DND-41 (cell line): Measurements from ENCODE around the gene GINS2.

Experiments used
- ATAC-seq: fragments of 200-7000 bp; cut with Tn5 transposase; 3 replicates; pipeline ENCODE4 v1.9.1; 2021; ENCODE audit warnings: low read depth; ENCODE audit not compliant: insufficient read depth
- DNase-seq: peaks from one replicate; pipeline ENCODE4 v3.0.0-alpha.2; 2020
- H2AFZ ChIP-seq: 2 replicates; pipeline ENCODE4 v1.6.0; 2012; ENCODE audit warnings: low read depth, low read length
- H3K27ac ChIP-seq: 2 replicates; pipeline ENCODE4 v1.5.1; 2012; ENCODE audit warnings: low read length, inconsistent platforms
- H3K27me3 ChIP-seq: fragments of 200-600 bp; sonication (generic); 2 replicates; pipeline ENCODE4 v1.6.0; 2012; ENCODE audit warnings: low read length, mild to moderate bottlenecking, inconsistent platforms; ENCODE audit not compliant: insufficient read depth, poor library complexity
- H3K36me3 ChIP-seq: 2 replicates; pipeline ENCODE4 v1.5.1; 2012; ENCODE audit warnings: low read length, inconsistent platforms; ENCODE audit not compliant: insufficient read depth
- H3K4me1 ChIP-seq: 2 replicates; pipeline ENCODE4 v1.5.1; 2012; ENCODE audit warnings: mild to moderate bottlenecking, low read length; ENCODE audit not compliant: insufficient read depth
- H3K4me2 ChIP-seq: 2 replicates; pipeline ENCODE4 v1.6.0; 2012; ENCODE audit warnings: mild to moderate bottlenecking, moderate library complexity, low read length, inconsistent platforms; ENCODE audit not compliant: insufficient read depth
- H3K4me3 ChIP-seq, 2 experiments: fragments of 200-600 bp in 1 of 2; shearing (Covaris generic) in 1 of 2; 2 replicates each; pipeline ENCODE4 v1.5.1; 2012 to 2016; ENCODE audit warnings: inconsistent platforms in 2 of 2, low read length in 2 of 2, mild to moderate bottlenecking in 2 of 2, low read depth in 1 of 2, moderate library complexity in 1 of 2
- H3K79me2 ChIP-seq: 2 replicates; pipeline ENCODE4 v1.6.0; 2012; ENCODE audit warnings: low read length, inconsistent platforms; ENCODE audit not compliant: insufficient read depth
- H3K9ac ChIP-seq: 2 replicates; pipeline ENCODE4 v1.6.0; 2012; ENCODE audit warnings: low read depth, mild to moderate bottlenecking, inconsistent platforms, low read length, moderate library complexity
- H3K9me3 ChIP-seq: 2 replicates; pipeline ENCODE4 v1.5.1; 2012; ENCODE audit warnings: low read length, moderate library complexity, mild to moderate bottlenecking, inconsistent platforms; ENCODE audit not compliant: insufficient read depth, severe bottlenecking
- H4K20me1 ChIP-seq: 2 replicates; pipeline ENCODE4 v1.6.0; 2012; ENCODE audit warnings: low read length; ENCODE audit not compliant: insufficient read depth
- EZH2 ChIP-seq: IDR thresholded peaks from 3 replicates; pipeline ENCODE4 v1.6.1; 2012; ENCODE audit warnings: borderline replicate concordance, low read depth, mild to moderate bottlenecking, moderate library complexity, low read length, inconsistent platforms; ENCODE audit not compliant: severe bottlenecking
- TF ChIP-seq, protein P1 (sequence below): IDR thresholded peaks from 2 replicates; pipeline ENCODE4 v1.5.1; 2012; ENCODE audit warnings: borderline replicate concordance, low read length, moderate library complexity, mild to moderate bottlenecking; ENCODE audit not compliant: poor library complexity, severe bottlenecking; ENCODE audit errors: extremely low read depth

The GINS2 gene

DNA sequence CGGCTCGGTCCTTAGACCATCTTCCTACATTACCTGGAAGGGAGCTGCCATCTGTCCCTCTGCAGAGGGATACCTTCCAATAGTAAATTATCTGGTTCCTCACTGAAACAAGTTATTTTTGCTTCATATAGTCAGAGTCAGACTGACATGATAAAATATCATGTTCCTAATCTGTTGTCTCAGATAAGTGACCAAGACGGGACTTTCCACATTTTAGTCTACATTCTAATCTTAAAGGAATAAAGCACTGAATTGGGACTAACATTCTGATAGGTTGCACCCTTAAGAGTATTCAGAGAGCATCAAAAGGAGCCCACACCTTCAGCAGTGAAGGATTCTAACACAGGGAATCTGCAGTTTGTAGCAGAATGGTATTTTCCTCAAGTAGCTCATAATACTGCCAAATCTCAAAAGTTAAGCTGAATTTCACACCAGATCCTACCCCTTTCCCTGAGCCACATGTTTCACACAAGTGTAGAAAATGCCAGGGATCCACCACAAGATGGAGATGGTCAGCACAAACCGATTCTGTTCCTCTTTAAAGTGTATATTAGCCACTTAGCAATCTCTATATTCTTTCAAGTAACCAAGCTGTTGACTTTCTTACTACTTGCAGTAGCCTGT is 13.4 kb downstream of the GINS2 start:
- ATAC-seq = 0 out of 3 replicates have a peak, but pooled peaks have one; percentile 25
- H2AFZ ChIP-seq = no peak overlapping the region
- H3K36me3 ChIP-seq = peaks cover 98% of the 10 kb centered on the region
- no peaks in the 10 kb centered on the region for H3K79me2 ChIP-seq
- H3K9ac ChIP-seq = no peak overlapping the region
- no peak overlapping the region for H3K27ac ChIP-seq
- no peak overlapping the region for H3K4me2 ChIP-seq
- H4K20me1 ChIP-seq = peaks cover 36% of the 10 kb centered on the region
- DNase-seq = no peak
- no peaks in the 10 kb centered on the region for H3K4me1 ChIP-seq
- no peaks in the 10 kb centered on the region for H3K9me3 ChIP-seq
- no peak for TF ChIP-seq EZH2
- TF ChIP-seq, protein P1, sequence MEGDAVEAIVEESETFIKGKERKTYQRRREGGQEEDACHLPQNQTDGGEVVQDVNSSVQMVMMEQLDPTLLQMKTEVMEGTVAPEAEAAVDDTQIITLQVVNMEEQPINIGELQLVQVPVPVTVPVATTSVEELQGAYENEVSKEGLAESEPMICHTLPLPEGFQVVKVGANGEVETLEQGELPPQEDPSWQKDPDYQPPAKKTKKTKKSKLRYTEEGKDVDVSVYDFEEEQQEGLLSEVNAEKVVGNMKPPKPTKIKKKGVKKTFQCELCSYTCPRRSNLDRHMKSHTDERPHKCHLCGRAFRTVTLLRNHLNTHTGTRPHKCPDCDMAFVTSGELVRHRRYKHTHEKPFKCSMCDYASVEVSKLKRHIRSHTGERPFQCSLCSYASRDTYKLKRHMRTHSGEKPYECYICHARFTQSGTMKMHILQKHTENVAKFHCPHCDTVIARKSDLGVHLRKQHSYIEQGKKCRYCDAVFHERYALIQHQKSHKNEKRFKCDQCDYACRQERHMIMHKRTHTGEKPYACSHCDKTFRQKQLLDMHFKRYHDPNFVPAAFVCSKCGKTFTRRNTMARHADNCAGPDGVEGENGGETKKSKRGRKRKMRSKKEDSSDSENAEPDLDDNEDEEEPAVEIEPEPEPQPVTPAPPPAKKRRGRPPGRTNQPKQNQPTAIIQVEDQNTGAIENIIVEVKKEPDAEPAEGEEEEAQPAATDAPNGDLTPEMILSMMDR = peak; percentile 41
- no peak overlapping the region for H3K4me3 ChIP-seq
- no peaks in the 10 kb centered on the region for H3K27me3 ChIP-seq

DNA sequence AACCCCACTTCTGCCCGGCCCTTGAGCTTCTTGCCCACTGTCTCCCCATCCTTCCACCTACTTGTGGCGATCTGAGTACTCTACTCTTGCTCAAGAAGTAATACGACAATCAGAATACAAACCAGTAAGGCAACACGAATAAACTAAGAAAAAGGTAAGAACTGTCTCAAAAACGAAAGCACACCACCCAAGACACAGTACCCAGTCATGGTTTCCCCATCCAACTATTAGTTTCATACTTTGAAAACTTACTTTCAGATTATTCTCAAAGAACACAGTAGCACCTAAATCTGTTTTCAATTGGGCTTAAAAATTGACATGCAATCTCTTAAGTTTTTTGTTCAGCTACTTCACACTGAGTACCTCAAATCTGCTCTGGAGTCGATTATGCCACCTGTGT is 13.9 kb downstream of the GINS2 start:
- H3K79me2 ChIP-seq = no peaks in the 10 kb centered on the region
- H3K27me3 ChIP-seq = no peaks in the 10 kb centered on the region
- no peaks in the 10 kb centered on the region for H3K4me1 ChIP-seq
- H3K36me3 ChIP-seq = peaks cover 98% of the 10 kb centered on the region
- H3K4me2 ChIP-seq = no peak overlapping the region
- DNase-seq = no peak
- H3K27ac ChIP-seq = no peak overlapping the region
- no peak for ATAC-seq
- H3K9ac ChIP-seq = no peak overlapping the region
- no peak for TF ChIP-seq EZH2
- TF ChIP-seq, protein P1 = no peak
- no peaks in the 10 kb centered on the region for H3K9me3 ChIP-seq
- H2AFZ ChIP-seq = no peak overlapping the region
- peaks cover 34% of the 10 kb centered on the region for H4K20me1 ChIP-seq
- H3K4me3 ChIP-seq = no peak overlapping the region

GRCh38 chr16:85674418-85674755 is 14.4 kb downstream of the GINS2 start:
- peaks cover 3% of the 10 kb centered on the region; the same call in 1 of the 2 replicates for H3K79me2 ChIP-seq
- no peak overlapping the region for H3K4me2 ChIP-seq
- DNase-seq (no peak), ATAC-seq (no peak)
- no peak overlapping the region for H3K27ac ChIP-seq
- H3K36me3 ChIP-seq = peaks cover 99% of the 10 kb centered on the region
- TF ChIP-seq, protein P1 = no peak
- no peak for TF ChIP-seq EZH2
- H2AFZ ChIP-seq = no peak overlapping the region
- H3K4me1 ChIP-seq = no peaks in the 10 kb centered on the region
- H4K20me1 ChIP-seq = peaks cover 38% of the 10 kb centered on the region
- no peak overlapping the region for H3K9ac ChIP-seq
- no peak overlapping the region for H3K4me3 ChIP-seq
- no peaks in the 10 kb centered on the region for H3K27me3 ChIP-seq
- H3K9me3 ChIP-seq = no peaks in the 10 kb centered on the region
